Testis (tissue), 3 donors: ENCODE measurements around the gene CYP2U1. TPM values are rescaled to one million over a fixed set of nuclear protein-coding genes. Genes with fewer than 3 reads are reported as not detected.

Source experiments
- DNase-seq: peaks from one replicate; pipeline ENCODE4 v3.0.0-alpha.2; 2019
- H3K27ac ChIP-seq, 2 donors: fragments of 200-600 bp; sonication (generic); one replicate each; pipeline ENCODE4 v1.5.1; 2019
- H3K27me3 ChIP-seq: fragments of 200-600 bp; sonication (generic); one replicate; pipeline ENCODE4 v1.5.1; 2019
- H3K36me3 ChIP-seq: fragments of 200-600 bp; sonication (generic); one replicate; pipeline ENCODE4 v1.5.1; 2017; ENCODE audit warnings: low read depth; ENCODE audit errors: missing control alignments
- H3K4me1 ChIP-seq: fragments of 200-600 bp; sonication (generic); one replicate; pipeline ENCODE4 v1.5.1; 2019
- H3K4me3 ChIP-seq, 2 donors: fragments of 200-600 bp; sonication (generic); one replicate each; pipeline ENCODE4 v1.5.1; 2017 to 2019
- H3K9me3 ChIP-seq: fragments of 200-600 bp; sonication (generic); one replicate; pipeline ENCODE4 v1.5.1; 2017
- CTCF ChIP-seq, 3 experiments: fragments of 450-650 bp in 2 of 3; fragments of 200-600 bp in 1 of 3; sonication (generic) in 1 of 3; IDR thresholded peaks; one replicate each; pipeline ENCODE4 v1.5.1; 2016 to 2019; ENCODE audit warnings: antibody characterized with exemption in 3 of 3, mild to moderate bottlenecking in 2 of 3, moderate library complexity in 1 of 3
- POLR2A ChIP-seq: fragments of 450-650 bp; IDR thresholded peaks from one replicate; pipeline ENCODE4 v1.6.1; 2017; ENCODE audit warnings: antibody characterized with exemption, mild to moderate bottlenecking, moderate library complexity
- WGBS, 2 donors: methylation state at CpG; one replicate each; pipeline ENCODE4 v1.1.5; 2018; 5-methylcytosine and 5-hydroxymethylcytosine counted together
- intact Hi-C: fragments of 100-400 bp; cut with DNase I; formaldehyde crosslinking; loops from one replicate; pipeline ENCODE4 v1.15.1; 2023; ENCODE audit warnings: low total_unique reads
- polyA plus RNA-seq: library from polyadenylated mRNA; stranded (reverse); fragments of 350-450 nt; fragmentation: Illumina TruSeq; extraction: RNeasy Lipid Tissue Mini Kit (QIAGEN cat#74804); gene quantifications from one replicate; pipeline ENCODE4 v1.2.3, GENCODE V29; 2014; ENCODE audit warnings: low read depth, low replicate concordance; ENCODE audit not compliant: insufficient read depth
- total RNA-seq, 2 donors: library from RNA; depleted of rRNA; stranded (reverse); fragments of >200 nt; gene quantifications; one replicate each; pipeline ENCODE4 v1.2.3, GENCODE V29; 2016

Gene CYP2U1
- total and polyA plus RNA-seq, 3 donors from 2014 or later = 6.9 to 8.5 (median 7.7) TPM

- 59 to 66% methylated on average over 3 of the region's 3 CpGs for WGBS, 2 donors
- no peak overlapping the region for H3K27ac ChIP-seq
- TF ChIP-seq CTCF (IDR thresholded peaks at IDR 0.05) = no peak
- TF ChIP-seq POLR2A = no peak
- H3K27me3 ChIP-seq = no peaks in the 10 kb centered on the region
- intact Hi-C loops = no loop called here
- H3K9me3 ChIP-seq = no peaks in the 10 kb centered on the region
- no peak for DNase-seq
- H3K4me3 ChIP-seq = no peak overlapping the region
- no peaks in the 10 kb centered on the region for H3K4me1 ChIP-seq
- H3K36me3 ChIP-seq = no peaks in the 10 kb centered on the region
Measured at GRCh38 chr4:108001540-108002135, 70.3 kb downstream of the CYP2U1 start.

Other genes with a start within 250 kb of the CYP2U1 start
- 10 to 100 TPM; 32.8 to 42.4 TPM for gene PAPSS1, start 211.3 kb upstream of the CYP2U1 start, total RNA-seq
- 33.6 TPM for gene PAPSS1, start 211.3 kb upstream of the CYP2U1 start, polyA plus RNA-seq
- 10 to 100 TPM; 22.2 to 31.7 TPM for gene SGMS2, start 106.6 kb upstream of the CYP2U1 start, total RNA-seq
- 24.2 TPM for gene SGMS2, start 106.6 kb upstream of the CYP2U1 start, polyA plus RNA-seq
- 10 to 100 TPM; 65.6 to 71.2 TPM for gene HADH, start 58.3 kb downstream of the CYP2U1 start, total RNA-seq
- 73.8 TPM for gene HADH, start 58.3 kb downstream of the CYP2U1 start, polyA plus RNA-seq
- gene LEF1, start 237.4 kb downstream of the CYP2U1 start, total RNA-seq = 10 to 100 TPM; 35.0 to 37.1 TPM
- 63.5 TPM for gene LEF1, start 237.4 kb downstream of the CYP2U1 start, polyA plus RNA-seq